ENCODE results near the gene HID1.

Gene HID1

DNA sequence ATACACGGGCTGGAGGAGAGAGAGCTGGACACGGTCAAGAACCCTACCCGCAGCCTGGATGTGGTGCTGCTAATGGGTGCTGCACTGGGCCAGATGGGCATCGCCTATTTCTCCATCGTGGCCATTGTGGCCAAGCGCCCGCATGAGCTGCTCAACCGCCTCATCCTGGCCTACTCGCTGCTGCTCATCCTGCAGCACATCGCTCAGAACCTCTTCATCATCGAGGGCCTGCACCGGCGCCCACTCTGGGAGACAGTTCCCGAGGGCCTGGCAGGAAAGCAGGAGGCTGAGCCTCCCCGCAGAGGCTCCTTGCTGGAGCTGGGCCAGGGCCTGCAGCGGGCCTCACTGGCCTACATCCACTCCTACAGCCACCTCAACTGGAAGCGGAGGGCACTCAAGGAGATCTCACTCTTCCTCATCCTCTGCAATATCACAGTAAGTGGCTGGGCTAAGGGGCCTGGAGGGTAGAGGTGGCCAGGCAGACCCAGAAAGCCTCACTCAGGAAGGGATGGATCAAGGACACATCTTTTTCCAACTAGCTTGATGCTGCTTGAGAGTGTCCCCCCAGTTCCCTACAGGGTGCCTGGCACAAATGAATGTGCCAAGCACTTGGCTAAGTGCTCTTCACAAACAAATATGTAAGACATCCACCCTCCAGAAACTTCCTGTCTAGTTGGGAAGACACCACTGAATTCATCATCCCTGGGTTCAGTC lies 25.4 kb downstream of the HID1 start:
- ATAC-seq (ENCODE audit: low read depth): no peak
- no peaks in the 10 kb centered on the region for H3K36me3 ChIP-seq (ENCODE audit: low read depth)
- no peaks in the 10 kb centered on the region for H3K27me3 ChIP-seq (ENCODE audit: insufficient read depth, poor library complexity, severe bottlenecking)

DNA sequence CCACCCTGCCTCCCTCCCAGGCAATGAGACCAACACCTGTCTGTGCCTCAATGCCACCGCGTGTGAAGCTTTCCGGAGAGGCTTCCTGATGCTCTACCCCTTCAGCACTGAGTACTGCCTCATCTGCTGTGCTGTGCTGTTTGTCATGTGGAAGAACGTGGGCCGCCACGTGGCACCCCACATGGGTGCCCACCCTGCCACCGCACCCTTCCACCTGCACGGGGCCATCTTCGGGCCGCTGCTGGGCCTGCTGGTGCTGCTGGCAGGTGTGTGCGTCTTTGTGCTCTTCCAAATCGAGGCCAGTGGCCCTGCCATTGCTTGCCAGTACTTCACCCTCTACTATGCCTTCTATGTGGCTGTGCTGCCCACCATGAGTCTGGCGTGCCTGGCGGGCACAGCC lies 25.9 kb downstream of the HID1 start:
- ATAC-seq (ENCODE audit: low read depth): no peak
- TF ChIP-seq, protein P1, sequence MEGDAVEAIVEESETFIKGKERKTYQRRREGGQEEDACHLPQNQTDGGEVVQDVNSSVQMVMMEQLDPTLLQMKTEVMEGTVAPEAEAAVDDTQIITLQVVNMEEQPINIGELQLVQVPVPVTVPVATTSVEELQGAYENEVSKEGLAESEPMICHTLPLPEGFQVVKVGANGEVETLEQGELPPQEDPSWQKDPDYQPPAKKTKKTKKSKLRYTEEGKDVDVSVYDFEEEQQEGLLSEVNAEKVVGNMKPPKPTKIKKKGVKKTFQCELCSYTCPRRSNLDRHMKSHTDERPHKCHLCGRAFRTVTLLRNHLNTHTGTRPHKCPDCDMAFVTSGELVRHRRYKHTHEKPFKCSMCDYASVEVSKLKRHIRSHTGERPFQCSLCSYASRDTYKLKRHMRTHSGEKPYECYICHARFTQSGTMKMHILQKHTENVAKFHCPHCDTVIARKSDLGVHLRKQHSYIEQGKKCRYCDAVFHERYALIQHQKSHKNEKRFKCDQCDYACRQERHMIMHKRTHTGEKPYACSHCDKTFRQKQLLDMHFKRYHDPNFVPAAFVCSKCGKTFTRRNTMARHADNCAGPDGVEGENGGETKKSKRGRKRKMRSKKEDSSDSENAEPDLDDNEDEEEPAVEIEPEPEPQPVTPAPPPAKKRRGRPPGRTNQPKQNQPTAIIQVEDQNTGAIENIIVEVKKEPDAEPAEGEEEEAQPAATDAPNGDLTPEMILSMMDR (IDR thresholded peaks at IDR 0.05; ENCODE audit: poor library complexity, severe bottlenecking): no peak
- no peaks in the 10 kb centered on the region for H3K27me3 ChIP-seq (ENCODE audit: insufficient read depth, poor library complexity, severe bottlenecking)
- H3K36me3 ChIP-seq (ENCODE audit: low read depth): no peaks in the 10 kb centered on the region
- no peak overlapping the region for H3K4me3 ChIP-seq (ENCODE audit: severe bottlenecking)
- peaks cover 28% of the 10 kb centered on the region for H3K4me1 ChIP-seq (ENCODE audit: insufficient read depth, poor library complexity, severe bottlenecking)
- no peak for DNase-seq (ENCODE audit: low spot score)
- H3K9me3 ChIP-seq (ENCODE audit: severe bottlenecking): no peaks in the 10 kb centered on the region
- H3K27ac ChIP-seq (ENCODE audit: poor library complexity, severe bottlenecking): no peak overlapping the region

More for the DNA sequence above, 25.4 kb downstream of the HID1 start:
- no peak overlapping the region for H3K4me3 ChIP-seq (ENCODE audit: severe bottlenecking)
- H3K4me1 ChIP-seq (ENCODE audit: insufficient read depth, poor library complexity, severe bottlenecking): peaks cover 28% of the 10 kb centered on the region
- no peaks in the 10 kb centered on the region for H3K9me3 ChIP-seq (ENCODE audit: severe bottlenecking)
- TF ChIP-seq, protein P1 (IDR thresholded peaks at IDR 0.05; ENCODE audit: poor library complexity, severe bottlenecking): no peak
- peak; percentile 54 for DNase-seq (ENCODE audit: low spot score)
- no peak overlapping the region for H3K27ac ChIP-seq (ENCODE audit: poor library complexity, severe bottlenecking)

DNA sequence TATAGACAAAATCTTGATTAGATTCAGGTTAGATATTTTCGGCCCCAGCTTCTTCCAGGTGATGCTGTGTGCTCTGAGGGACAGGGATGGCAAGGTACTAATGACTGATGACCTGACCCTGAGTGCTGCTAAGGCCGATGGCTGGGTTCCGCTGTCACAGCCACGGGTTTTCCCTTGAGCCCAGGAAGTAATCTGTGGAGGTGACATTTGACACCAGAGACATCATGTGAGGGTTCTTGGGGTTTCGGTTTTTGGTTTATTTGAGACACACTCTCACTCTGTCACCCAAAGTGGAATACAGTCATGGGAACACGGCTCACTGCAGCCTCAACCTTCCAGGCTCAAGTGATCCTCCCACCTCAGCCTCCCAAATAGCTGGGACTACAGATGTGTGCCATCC lies 27.0 kb downstream of the HID1 start:
- Histone ChIP-seq H3K27ac (ENCODE audit: poor library complexity, severe bottlenecking) (peak overlapping the region; percentile 90), H3K36me3 (ENCODE audit: low read depth) (no peaks in the 10 kb centered on the region), H3K9me3 (ENCODE audit: severe bottlenecking) (no peaks in the 10 kb centered on the region), H3K4me1 (ENCODE audit: insufficient read depth, poor library complexity, severe bottlenecking) (peaks cover 22% of the 10 kb centered on the region), H3K4me3 (ENCODE audit: severe bottlenecking) (no peak overlapping the region), H3K27me3 (ENCODE audit: insufficient read depth, poor library complexity, severe bottlenecking) (no peaks in the 10 kb centered on the region)
- ATAC-seq (ENCODE audit: low read depth): no peak
- TF ChIP-seq, protein P1 (IDR thresholded peaks at IDR 0.05; ENCODE audit: poor library complexity, severe bottlenecking): no peak
- DNase-seq (ENCODE audit: low spot score): no peak

DNA sequence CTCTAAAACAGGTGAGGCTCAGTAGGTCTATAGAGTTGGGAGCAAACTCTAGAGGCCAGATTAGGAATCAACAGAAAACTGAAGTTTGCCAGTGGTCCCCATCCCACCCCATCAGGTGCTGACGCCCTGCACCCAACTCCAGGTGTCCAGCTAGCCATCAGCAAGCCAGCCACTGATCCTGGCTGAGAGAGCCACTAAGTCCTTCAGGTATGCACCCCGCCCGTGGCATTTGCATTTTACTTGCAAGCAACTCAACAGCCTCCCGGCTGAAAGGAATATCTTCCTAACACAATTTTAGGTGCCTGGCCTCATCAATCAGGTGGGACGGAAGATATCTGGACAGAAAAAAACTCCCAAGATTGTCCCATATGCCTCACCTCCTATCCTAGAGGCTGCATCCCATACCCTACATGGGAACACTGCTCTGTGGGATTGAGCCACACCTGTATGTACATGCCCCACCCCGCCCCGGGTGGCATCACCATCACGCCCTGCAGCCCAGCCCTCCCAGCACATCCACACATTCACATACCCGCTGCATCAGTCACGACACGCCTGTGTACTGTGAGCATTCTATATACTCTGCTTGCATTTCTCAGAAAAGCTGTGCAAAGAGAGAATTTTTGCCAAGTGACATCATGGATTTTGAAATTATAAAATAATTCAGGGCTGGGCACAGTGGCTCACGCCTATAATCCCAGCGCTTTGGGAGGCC lies 28.6 kb downstream of the HID1 start:
- no peaks in the 10 kb centered on the region for H3K27me3 ChIP-seq (ENCODE audit: insufficient read depth, poor library complexity, severe bottlenecking)
- H3K36me3 ChIP-seq (ENCODE audit: low read depth): no peaks in the 10 kb centered on the region
- H3K4me1 ChIP-seq (ENCODE audit: insufficient read depth, poor library complexity, severe bottlenecking): peaks cover 16% of the 10 kb centered on the region
- ATAC-seq (ENCODE audit: low read depth) (peak; percentile 97), DNase-seq (ENCODE audit: low spot score) (peak; percentile 99)
- TF ChIP-seq, protein P1 (IDR thresholded peaks at IDR 0.05; ENCODE audit: poor library complexity, severe bottlenecking): no peak
- H3K9me3 ChIP-seq (ENCODE audit: severe bottlenecking): no peaks in the 10 kb centered on the region
- H3K27ac ChIP-seq (ENCODE audit: poor library complexity, severe bottlenecking): peak overlapping the region; percentile 90
- no peak overlapping the region for H3K4me3 ChIP-seq (ENCODE audit: severe bottlenecking)

Data from RWPE2 (cell line).